ENCODE data around the gene NEK8.

DNA sequence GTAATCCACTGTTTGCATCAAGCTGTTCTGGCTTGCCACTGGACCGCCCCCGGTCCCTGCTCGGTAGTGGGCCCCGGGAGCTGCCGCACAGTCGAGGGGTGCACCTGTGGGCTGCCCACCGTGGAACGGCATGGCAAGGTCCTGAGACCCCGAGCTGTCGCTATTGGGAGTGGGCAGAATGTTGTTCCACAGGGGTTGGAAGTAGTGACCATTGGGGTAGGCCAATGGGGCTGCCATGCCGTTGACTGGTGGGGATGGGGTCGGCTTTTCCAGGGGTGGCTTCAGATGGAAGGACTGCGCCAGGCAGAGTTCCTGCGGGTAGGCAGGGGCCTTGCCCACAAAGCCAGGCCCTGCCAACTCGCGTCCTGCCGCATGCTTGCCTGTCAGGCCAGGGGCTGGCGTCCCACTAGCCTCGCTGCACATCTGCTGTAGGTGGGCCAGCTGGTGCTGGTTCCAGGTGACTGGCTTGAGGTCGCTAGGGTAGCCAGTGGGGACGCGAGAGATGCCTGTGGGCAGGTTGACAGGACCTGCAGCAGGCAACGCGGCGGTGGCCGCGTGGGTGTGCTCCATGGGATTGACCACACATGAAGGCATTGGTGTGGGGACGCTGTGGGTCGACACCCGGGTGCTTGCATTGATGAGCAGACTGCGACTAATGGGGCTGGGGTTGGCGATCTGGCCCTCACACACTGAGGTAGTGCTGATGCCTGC is 30.0 kb downstream of the NEK8 start:
- TF ChIP-seq POLR2A (IDR thresholded peaks at IDR 0.05), result no peak
- TF ChIP-seq CTCF (IDR thresholded peaks at IDR 0.05), result no peak
